A549 (cell line): ENCODE results near the gene USO1. TPM values are rescaled to one million over a fixed set of nuclear protein-coding genes. Genes with fewer than 3 reads are reported as not detected.

Experiments
- ATAC-seq, 2 experiments: fragments of 200-7000 bp in 1 of 2; fragments of >200 bp in 1 of 2; cut with Nextera tagmentation in 1 of 2; cut with Tn5 transposase in 1 of 2; 3 replicates each; pipeline versions ENCODE4 v1.8.0 to v1.9.1; 2018 to 2020; ENCODE audit warnings: mild to moderate bottlenecking in 1 of 2, moderate library complexity in 1 of 2
- CTCF ChIA-PET: fragments of 300-600 bp; sonication (Branson Sonifier 250); formaldehyde crosslinking; extraction: SDS; loops from one replicate; lab custom pipeline; 2021; ENCODE audit warnings: antibody characterized with exemption, inconsistent platforms; lab: Yijun Ruan, JAX
- POLR2A ChIA-PET: fragments of 350-600 bp; formaldehyde crosslinking; extraction: SDS; loops from one replicate; lab custom pipeline; 2021; ENCODE audit warnings: antibody characterized with exemption, inconsistent platforms; lab: Yijun Ruan, JAX
- DNase-seq, 2 experiments: peaks; one replicate each; pipeline versions ENCODE4 v3.0.0 to v3.0.0-alpha.2; 2011 to 2016; ENCODE audit warnings: low read depth in 1 of 2, low spot score in 1 of 2
- FAIRE-seq: peaks from 2 replicates; lab custom pipeline; 2011; peaks lifted over from hg19 to GRCh38; lab: Jason Lieb, UNC
- H3K27ac ChIP-seq, 2 experiments: fragments of >200 bp; sonication (Bioruptor Twin); formaldehyde crosslinking; 3 replicates each; pipeline ENCODE4 v1.5.1; 2016 to 2017
- H3K4me1 ChIP-seq: fragments of >200 bp; sonication (Bioruptor Twin); formaldehyde crosslinking; 3 replicates; pipeline ENCODE4 v1.6.1; 2016
- H3K4me2 ChIP-seq: fragments of >200 bp; sonication (Bioruptor Twin); formaldehyde crosslinking; 3 replicates; pipeline ENCODE4 v1.6.1; 2016
- H3K4me3 ChIP-seq: fragments of >200 bp; sonication (Bioruptor Twin); formaldehyde crosslinking; 3 replicates; pipeline ENCODE4 v1.5.1; 2016
- H3K9me3 ChIP-seq: fragments of >200 bp; sonication (Bioruptor Twin); formaldehyde crosslinking; 3 replicates; pipeline ENCODE4 v1.6.1; 2016
- BCL3 ChIP-seq: fragments of >200 bp; sonication (Bioruptor Twin); formaldehyde crosslinking; IDR thresholded peaks from 3 replicates; pipeline ENCODE4 v1.6.1; 2016
- EHF ChIP-seq: fragments of 250-450 bp; sonication (Bioruptor Pico); IDR thresholded peaks from 2 replicates; pipeline ENCODE4 v1.5.0; 2020; ENCODE audit warnings: mild to moderate bottlenecking
- ELK1 ChIP-seq: fragments of 150-350 bp; IDR thresholded peaks from 2 replicates; pipeline ENCODE4 v1.6.1; 2014; ENCODE audit warnings: low read depth, mild to moderate bottlenecking, low read length
- HOXA7 ChIP-seq: fragments of 250-450 bp; sonication (Bioruptor Pico); IDR thresholded peaks from 2 replicates; pipeline ENCODE4 v1.5.0; 2020; ENCODE audit warnings: mild to moderate bottlenecking, moderate library complexity
- KDM1A ChIP-seq: fragments of 200-600 bp; sonication (generic); IDR thresholded peaks from 2 replicates; pipeline ENCODE4 v1.6.1; 2016; ENCODE audit warnings: low read depth, mild to moderate bottlenecking
- MYC ChIP-seq: IDR thresholded peaks from 2 replicates; pipeline ENCODE4 v1.6.1; 2012; ENCODE audit warnings: mild to moderate bottlenecking, inconsistent platforms, low read length, improper control_type of control experiment, borderline replicate concordance
- NPAS2 ChIP-seq: fragments of 250-450 bp; sonication (Bioruptor Pico); IDR thresholded peaks from 2 replicates; pipeline ENCODE4 v1.8.0; 2022; ENCODE audit warnings: mild to moderate bottlenecking, moderate library complexity, borderline replicate concordance
- NR3C1 ChIP-seq: fragments of >200 bp; sonication (Bioruptor Twin); formaldehyde crosslinking; IDR thresholded peaks from 3 replicates; pipeline ENCODE4 v1.6.1; 2017
- PHF8 ChIP-seq: fragments of 200-600 bp; sonication (generic); IDR thresholded peaks from 2 replicates; pipeline ENCODE4 v1.6.1; 2016; ENCODE audit warnings: low read depth, mild to moderate bottlenecking, antibody characterized with exemption, moderate library complexity, borderline replicate concordance
- POLR2AphosphoS2 ChIP-seq: conservative IDR thresholded peaks from 2 replicates; pipeline ENCODE4 v1.6.1; 2012; ENCODE audit warnings: low read length, improper control_type of control experiment, inconsistent platforms
- RCOR1 ChIP-seq: fragments of 150-350 bp; IDR thresholded peaks from 2 replicates; pipeline ENCODE4 v1.6.1; 2014; ENCODE audit warnings: antibody characterized with exemption, low read length, low read depth
- RFX5 ChIP-seq: fragments of 450-650 bp; IDR thresholded peaks from 2 replicates; pipeline ENCODE4 v1.7.1; 2014; ENCODE audit warnings: antibody characterized with exemption, mild to moderate bottlenecking, moderate library complexity
- RNF2 ChIP-seq: fragments of 200-600 bp; sonication (generic); IDR thresholded peaks from 2 replicates; pipeline ENCODE4 v1.6.1; 2016; ENCODE audit warnings: low read depth, mild to moderate bottlenecking, antibody characterized with exemption, moderate library complexity, borderline replicate concordance
- SMC3 ChIP-seq: fragments of >200 bp; sonication (Bioruptor Twin); formaldehyde crosslinking; IDR thresholded peaks from 3 replicates; pipeline ENCODE4 v1.6.1; 2018; ENCODE audit warnings: inconsistent platforms
- USF2 ChIP-seq: fragments of 450-650 bp; IDR thresholded peaks from 2 replicates; pipeline ENCODE4 v1.6.1; 2014; ENCODE audit warnings: antibody characterized with exemption
- ZNF302 ChIP-seq: fragments of 250-450 bp; sonication (Bioruptor Pico); IDR thresholded peaks from 2 replicates; pipeline ENCODE4 v1.9.0; 2021; ENCODE audit warnings: inconsistent platforms, mild to moderate bottlenecking, moderate library complexity
- WGBS: methylation state at CpG from one replicate; pipeline ENCODE4 v1.1.6; 2017; ENCODE audit errors: missing lambda C conversion rate; 5-methylcytosine and 5-hydroxymethylcytosine counted together
- polyA plus RNA-seq, 4 experiments: library from polyadenylated mRNA; depleted of rRNA in 3 of 4; stranded (reverse); fragments of >200 nt; fragmentation: RNase III in 1 of 4; extraction: RNeasy Plus Mini Kit Qiagen cat#74134 plus additional on column Dnase treatment in 1 of 4; gene quantifications; 2 replicates in 3 of 4; 3 replicates in 1 of 4; pipeline ENCODE4 v1.2.3, GENCODE V29; 2011 to 2017
- TF ChIP-seq, protein P1 (sequence below): IDR thresholded peaks from 2 replicates; pipeline ENCODE4 v1.6.1; 2012
- TF ChIP-seq, protein P2 (sequence below): fragments of 200-600 bp; sonication (generic); IDR thresholded peaks from 2 replicates; pipeline ENCODE4 v1.6.1; 2016; ENCODE audit warnings: antibody characterized with exemption, mild to moderate bottlenecking, moderate library complexity
- TF ChIP-seq, protein P3 (sequence below): fragments of >200 bp; sonication (Bioruptor Twin); formaldehyde crosslinking; IDR thresholded peaks from 2 replicates; pipeline ENCODE4 v1.6.1; 2016

USO1 gene
- polyA plus RNA-seq, 2 of the 4 experiments (the other 2 are of a cell fraction): 54.7 to 97.6 TPM

GRCh38 chr4:75726577-75726976 lies 2.2 kb downstream of the USO1 start (continued):
- TF ChIP-seq BCL3: no peak
- no peak for TF ChIP-seq NPAS2 (CRISPR knock-in tag)
- no peak for TF ChIP-seq RFX5
- TF ChIP-seq PHF8: no peak
- no peak for TF ChIP-seq SMC3
- TF ChIP-seq NR3C1: no peak

- Histone ChIP-seq H3K4me3 (peak overlapping the region; percentile 68; the same call in 1 of the 3 replicates), H3K9me3 (no peaks in the 10 kb centered on the region), H3K4me2 (peak overlapping the region; percentile 81), H3K27ac (peak overlapping the region in 1 of 2 experiments; percentile 1; a peak in 2 of 6 replicates), H3K4me1 (peaks cover 47% of the 10 kb centered on the region)
- 91% methylated on average over 1 of the region's 1 CpG for WGBS
- ATAC-seq (no peak), DNase-seq (no peak), FAIRE-seq (no peak)
- TF ChIP-seq POLR2AphosphoS2 (no peak), ZNF302 (CRISPR knock-in tag) (no peak), NR3C1 (no peak), MYC (no peak), USF2 (no peak), RNF2 (no peak), HOXA7 (no peak), KDM1A (no peak), ELK1 (no peak), RCOR1 (no peak), EHF (CRISPR knock-in tag) (no peak)
- TF ChIP-seq, protein P1, sequence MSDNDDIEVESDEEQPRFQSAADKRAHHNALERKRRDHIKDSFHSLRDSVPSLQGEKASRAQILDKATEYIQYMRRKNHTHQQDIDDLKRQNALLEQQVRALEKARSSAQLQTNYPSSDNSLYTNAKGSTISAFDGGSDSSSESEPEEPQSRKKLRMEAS: no peak
- TF ChIP-seq, protein P2, sequence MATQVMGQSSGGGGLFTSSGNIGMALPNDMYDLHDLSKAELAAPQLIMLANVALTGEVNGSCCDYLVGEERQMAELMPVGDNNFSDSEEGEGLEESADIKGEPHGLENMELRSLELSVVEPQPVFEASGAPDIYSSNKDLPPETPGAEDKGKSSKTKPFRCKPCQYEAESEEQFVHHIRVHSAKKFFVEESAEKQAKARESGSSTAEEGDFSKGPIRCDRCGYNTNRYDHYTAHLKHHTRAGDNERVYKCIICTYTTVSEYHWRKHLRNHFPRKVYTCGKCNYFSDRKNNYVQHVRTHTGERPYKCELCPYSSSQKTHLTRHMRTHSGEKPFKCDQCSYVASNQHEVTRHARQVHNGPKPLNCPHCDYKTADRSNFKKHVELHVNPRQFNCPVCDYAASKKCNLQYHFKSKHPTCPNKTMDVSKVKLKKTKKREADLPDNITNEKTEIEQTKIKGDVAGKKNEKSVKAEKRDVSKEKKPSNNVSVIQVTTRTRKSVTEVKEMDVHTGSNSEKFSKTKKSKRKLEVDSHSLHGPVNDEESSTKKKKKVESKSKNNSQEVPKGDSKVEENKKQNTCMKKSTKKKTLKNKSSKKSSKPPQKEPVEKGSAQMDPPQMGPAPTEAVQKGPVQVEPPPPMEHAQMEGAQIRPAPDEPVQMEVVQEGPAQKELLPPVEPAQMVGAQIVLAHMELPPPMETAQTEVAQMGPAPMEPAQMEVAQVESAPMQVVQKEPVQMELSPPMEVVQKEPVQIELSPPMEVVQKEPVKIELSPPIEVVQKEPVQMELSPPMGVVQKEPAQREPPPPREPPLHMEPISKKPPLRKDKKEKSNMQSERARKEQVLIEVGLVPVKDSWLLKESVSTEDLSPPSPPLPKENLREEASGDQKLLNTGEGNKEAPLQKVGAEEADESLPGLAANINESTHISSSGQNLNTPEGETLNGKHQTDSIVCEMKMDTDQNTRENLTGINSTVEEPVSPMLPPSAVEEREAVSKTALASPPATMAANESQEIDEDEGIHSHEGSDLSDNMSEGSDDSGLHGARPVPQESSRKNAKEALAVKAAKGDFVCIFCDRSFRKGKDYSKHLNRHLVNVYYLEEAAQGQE: no peak
- TF ChIP-seq, protein P3, sequence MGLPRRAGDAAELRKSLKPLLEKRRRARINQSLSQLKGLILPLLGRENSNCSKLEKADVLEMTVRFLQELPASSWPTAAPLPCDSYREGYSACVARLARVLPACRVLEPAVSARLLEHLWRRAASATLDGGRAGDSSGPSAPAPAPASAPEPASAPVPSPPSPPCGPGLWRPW: no peak
- ChIA-PET POLR2A (interaction anchor here (0.7 kb wide), 1 partner anchor 1419 kb away, joined by 4 read pairs; the partner anchor contains the start of gene EPGN), CTCF (interaction anchor here (2.1 kb wide), 1 partner anchor 121 kb away, joined by 12 read pairs; no protein-coding TSS in a partner anchor)
Observed at GRCh38 chr4:75727073-75727472, 2.7 kb downstream of the USO1 start.
